Colonic mucosa (tissue), 4 donors: ENCODE results near the gene PRSS53. TPM values are rescaled to one million over a fixed set of nuclear protein-coding genes. Genes with fewer than 3 reads are reported as not detected.

Experiments
- DNase-seq: peaks from one replicate; pipeline ENCODE4 v3.0.0-alpha.2; 2020
- H3K27ac ChIP-seq: fragments of 200-600 bp; one replicate; pipeline ENCODE4 v1.8.0; 2021
- H3K27me3 ChIP-seq: fragments of 200-600 bp; one replicate; pipeline ENCODE4 v1.8.0; 2021
- H3K36me3 ChIP-seq: fragments of 200-600 bp; one replicate; pipeline ENCODE4 v1.8.0; 2021
- H3K4me1 ChIP-seq: fragments of 200-600 bp; one replicate; pipeline ENCODE4 v1.8.0; 2021; ENCODE audit warnings: mild to moderate bottlenecking
- H3K4me3 ChIP-seq: fragments of 200-600 bp; one replicate; pipeline ENCODE4 v1.8.0; 2021
- H3K9ac ChIP-seq, 2 donors: one replicate each; pipeline ENCODE4 v1.7.0; 2013; ENCODE audit warnings: control low read depth in 2 of 2, low read depth in 2 of 2, low read length in 2 of 2
- H3K9me3 ChIP-seq: fragments of 200-600 bp; one replicate; pipeline ENCODE4 v1.8.0; 2021
- intact Hi-C: fragments of 100-400 bp; cut with DNase I; formaldehyde crosslinking; loops from one replicate; pipeline ENCODE4 v1.14.1; 2022
- total RNA-seq, 2 donors: library from RNA; stranded (reverse); fragmentation: NEBNext Ultra II Directional in 1 of 2; extraction: Animal tissue kit (Norgen Biotek cat#: 25700) in 1 of 2; gene quantifications; one replicate each; pipeline ENCODE4 v1.2.1, GENCODE V29; 2021
- TF ChIP-seq, protein P1 (sequence below): fragments of 200-600 bp; IDR thresholded peaks from one replicate; pipeline ENCODE4 v1.8.0; 2022; ENCODE audit warnings: antibody characterized with exemption, mild to moderate bottlenecking
- donor health status: healthy.
- donor health status: DM: no; HTN: no; CAD: no.
- donor health status: DM: no; HTN: no; CAD: no.

Gene PRSS53
- total RNA-seq, 2 donors from 2014 or later = 0.77 to 2.6 TPM

DNA sequence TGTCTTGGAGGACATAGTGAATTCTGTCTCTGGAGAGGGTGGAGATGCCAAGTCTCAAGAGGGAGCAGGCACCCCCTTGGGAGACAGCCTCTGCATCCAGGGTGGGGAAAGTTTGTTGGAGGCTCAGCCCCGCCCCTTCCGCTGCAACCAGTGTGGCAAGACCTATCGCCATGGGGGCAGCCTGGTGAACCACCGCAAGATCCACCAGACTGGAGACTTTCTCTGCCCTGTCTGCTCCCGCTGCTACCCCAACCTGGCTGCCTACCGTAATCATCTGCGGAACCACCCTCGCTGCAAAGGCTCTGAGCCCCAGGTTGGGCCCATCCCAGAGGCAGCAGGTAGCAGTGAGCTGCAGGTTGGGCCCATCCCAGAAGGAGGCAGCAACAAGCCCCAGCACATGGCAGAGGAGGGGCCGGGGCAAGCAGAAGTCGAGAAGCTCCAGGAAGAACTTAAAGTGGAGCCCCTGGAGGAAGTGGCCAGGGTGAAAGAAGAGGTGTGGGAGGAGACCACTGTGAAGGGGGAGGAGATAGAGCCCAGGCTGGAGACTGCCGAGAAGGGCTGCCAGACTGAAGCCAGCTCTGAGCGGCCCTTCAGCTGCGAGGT, 9.3 kb downstream of the PRSS53 start:
- intact Hi-C loops = no loop called here
- H3K9me3 ChIP-seq = no peaks in the 10 kb centered on the region
- peaks cover 8% of the 10 kb centered on the region for H3K4me1 ChIP-seq
- H3K4me3 ChIP-seq = no peak overlapping the region
- TF ChIP-seq, protein P1, sequence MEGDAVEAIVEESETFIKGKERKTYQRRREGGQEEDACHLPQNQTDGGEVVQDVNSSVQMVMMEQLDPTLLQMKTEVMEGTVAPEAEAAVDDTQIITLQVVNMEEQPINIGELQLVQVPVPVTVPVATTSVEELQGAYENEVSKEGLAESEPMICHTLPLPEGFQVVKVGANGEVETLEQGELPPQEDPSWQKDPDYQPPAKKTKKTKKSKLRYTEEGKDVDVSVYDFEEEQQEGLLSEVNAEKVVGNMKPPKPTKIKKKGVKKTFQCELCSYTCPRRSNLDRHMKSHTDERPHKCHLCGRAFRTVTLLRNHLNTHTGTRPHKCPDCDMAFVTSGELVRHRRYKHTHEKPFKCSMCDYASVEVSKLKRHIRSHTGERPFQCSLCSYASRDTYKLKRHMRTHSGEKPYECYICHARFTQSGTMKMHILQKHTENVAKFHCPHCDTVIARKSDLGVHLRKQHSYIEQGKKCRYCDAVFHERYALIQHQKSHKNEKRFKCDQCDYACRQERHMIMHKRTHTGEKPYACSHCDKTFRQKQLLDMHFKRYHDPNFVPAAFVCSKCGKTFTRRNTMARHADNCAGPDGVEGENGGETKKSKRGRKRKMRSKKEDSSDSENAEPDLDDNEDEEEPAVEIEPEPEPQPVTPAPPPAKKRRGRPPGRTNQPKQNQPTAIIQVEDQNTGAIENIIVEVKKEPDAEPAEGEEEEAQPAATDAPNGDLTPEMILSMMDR = no peak
- peaks cover 12% of the 10 kb centered on the region for H3K36me3 ChIP-seq
- H3K27ac ChIP-seq = no peak overlapping the region
- no peak for DNase-seq
- no peaks in the 10 kb centered on the region for H3K27me3 ChIP-seq
- no peak overlapping the region for H3K9ac ChIP-seq

DNA sequence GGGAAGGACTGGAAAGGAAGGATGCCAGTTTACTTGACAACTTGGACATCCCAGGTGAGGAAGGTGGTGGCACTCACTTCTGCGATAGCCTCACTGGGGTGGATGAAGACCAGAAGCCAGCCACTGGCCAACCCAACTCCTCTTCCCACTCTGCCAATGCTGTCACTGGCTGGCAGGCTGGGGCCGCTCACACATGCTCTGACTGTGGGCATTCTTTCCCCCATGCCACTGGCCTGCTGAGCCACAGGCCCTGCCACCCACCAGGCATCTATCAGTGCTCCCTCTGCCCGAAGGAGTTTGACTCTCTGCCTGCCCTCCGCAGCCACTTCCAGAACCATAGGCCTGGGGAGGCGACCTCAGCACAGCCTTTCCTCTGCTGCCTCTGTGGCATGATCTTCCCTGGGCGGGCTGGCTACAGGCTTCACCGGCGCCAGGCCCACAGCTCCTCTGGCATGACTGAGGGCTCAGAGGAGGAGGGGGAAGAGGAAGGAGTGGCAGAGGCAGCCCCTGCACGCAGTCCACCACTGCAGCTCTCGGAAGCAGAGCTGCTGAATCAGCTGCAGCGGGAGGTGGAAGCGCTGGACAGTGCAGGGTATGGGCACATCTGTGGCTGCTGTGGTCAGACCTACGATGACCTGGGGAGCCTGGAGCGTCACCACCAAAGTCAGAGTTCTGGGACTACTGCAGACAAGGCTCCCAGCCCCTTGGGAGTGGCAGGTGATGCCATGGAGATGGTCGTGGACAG, 10.0 kb downstream of the PRSS53 start:
- no peaks in the 10 kb centered on the region for H3K27me3 ChIP-seq
- no peak overlapping the region for H3K27ac ChIP-seq
- TF ChIP-seq, protein P1 = no peak
- intact Hi-C loops = no loop called here
- H3K36me3 ChIP-seq = peaks cover 12% of the 10 kb centered on the region
- no peak overlapping the region for H3K9ac ChIP-seq
- peaks cover 8% of the 10 kb centered on the region for H3K4me1 ChIP-seq
- H3K4me3 ChIP-seq = no peak overlapping the region
- no peak for DNase-seq
- H3K9me3 ChIP-seq = no peaks in the 10 kb centered on the region

DNA sequence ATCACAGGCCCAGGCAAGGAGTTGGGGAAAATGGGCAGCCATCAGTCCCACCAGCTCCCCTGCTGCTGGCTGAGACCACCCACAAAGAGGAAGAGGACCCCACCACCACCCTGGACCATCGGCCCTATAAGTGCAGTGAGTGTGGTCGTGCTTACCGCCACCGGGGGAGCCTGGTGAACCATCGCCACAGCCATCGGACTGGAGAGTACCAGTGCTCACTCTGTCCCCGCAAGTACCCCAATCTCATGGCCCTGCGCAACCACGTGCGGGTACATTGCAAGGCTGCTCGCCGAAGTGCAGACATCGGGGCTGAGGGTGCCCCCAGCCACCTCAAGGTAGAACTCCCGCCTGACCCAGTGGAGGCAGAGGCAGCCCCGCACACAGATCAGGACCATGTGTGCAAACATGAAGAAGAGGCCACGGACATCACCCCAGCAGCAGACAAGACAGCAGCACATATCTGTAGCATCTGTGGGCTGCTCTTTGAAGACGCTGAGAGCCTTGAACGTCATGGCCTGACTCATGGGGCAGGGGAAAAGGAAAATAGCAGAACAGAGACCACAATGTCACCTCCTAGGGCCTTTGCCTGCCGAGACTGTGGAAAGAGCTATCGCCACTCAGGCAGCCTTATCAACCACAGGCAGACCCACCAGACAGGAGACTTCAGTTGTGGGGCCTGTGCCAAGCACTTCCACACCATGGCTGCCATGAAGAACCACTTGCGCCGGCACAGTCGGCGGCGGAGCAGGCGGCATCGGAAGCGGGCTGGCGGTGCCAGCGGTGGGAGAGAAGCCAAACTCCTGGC, 10.9 kb downstream of the PRSS53 start:
- peaks cover 12% of the 10 kb centered on the region for H3K36me3 ChIP-seq
- no peak overlapping the region for H3K27ac ChIP-seq
- no peak for DNase-seq
- TF ChIP-seq, protein P1 = no peak
- intact Hi-C loops = no loop called here
- H3K9ac ChIP-seq = no peak overlapping the region
- H3K4me1 ChIP-seq = peaks cover 8% of the 10 kb centered on the region
- H3K9me3 ChIP-seq = no peaks in the 10 kb centered on the region
- no peaks in the 10 kb centered on the region for H3K27me3 ChIP-seq
- no peak overlapping the region for H3K4me3 ChIP-seq

DNA sequence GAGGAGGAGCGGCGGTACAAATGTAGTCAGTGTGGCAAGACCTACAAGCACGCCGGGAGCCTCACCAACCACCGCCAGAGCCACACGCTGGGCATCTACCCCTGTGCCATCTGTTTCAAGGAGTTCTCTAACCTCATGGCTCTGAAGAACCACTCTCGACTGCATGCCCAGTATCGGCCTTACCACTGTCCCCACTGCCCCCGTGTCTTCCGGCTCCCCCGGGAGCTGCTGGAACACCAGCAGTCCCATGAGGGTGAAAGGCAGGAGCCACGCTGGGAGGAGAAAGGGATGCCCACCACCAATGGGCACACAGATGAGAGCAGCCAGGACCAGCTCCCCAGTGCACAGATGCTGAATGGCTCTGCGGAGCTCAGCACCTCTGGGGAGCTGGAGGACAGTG, 11.7 kb downstream of the PRSS53 start:
- peaks cover 12% of the 10 kb centered on the region for H3K36me3 ChIP-seq
- H3K9ac ChIP-seq = no peak overlapping the region
- no peaks in the 10 kb centered on the region for H3K9me3 ChIP-seq
- DNase-seq = no peak
- TF ChIP-seq, protein P1 = no peak
- H3K4me3 ChIP-seq = no peak overlapping the region
- H3K27me3 ChIP-seq = no peaks in the 10 kb centered on the region
- peaks cover 12% of the 10 kb centered on the region for H3K4me1 ChIP-seq
- intact Hi-C loops = no loop called here
- H3K27ac ChIP-seq = no peak overlapping the region

DNA sequence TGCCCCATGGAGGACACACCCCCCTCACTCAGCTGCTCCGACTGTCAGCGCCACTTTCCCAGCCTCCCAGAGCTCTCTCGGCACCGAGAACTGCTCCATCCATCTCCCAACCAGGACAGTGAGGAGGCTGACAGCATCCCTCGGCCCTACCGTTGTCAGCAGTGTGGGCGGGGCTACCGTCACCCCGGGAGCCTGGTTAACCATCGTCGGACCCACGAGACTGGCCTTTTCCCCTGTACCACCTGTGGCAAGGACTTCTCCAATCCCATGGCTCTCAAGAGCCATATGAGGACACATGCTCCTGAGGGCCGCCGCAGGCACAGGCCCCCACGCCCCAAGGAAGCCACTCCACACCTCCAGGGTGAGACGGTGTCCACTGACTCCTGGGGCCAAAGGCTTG, 12.4 kb downstream of the PRSS53 start:
- no peak overlapping the region for H3K27ac ChIP-seq

More for the DNA sequence above, 12.4 kb downstream of the PRSS53 start:
- TF ChIP-seq, protein P1 = no peak
- intact Hi-C loops = no loop called here
- H3K27me3 ChIP-seq = no peaks in the 10 kb centered on the region
- H3K9me3 ChIP-seq = no peaks in the 10 kb centered on the region
- H3K4me3 ChIP-seq = no peak overlapping the region
- H3K4me1 ChIP-seq = peaks cover 15% of the 10 kb centered on the region
- H3K36me3 ChIP-seq = peaks cover 12% of the 10 kb centered on the region
- no peak overlapping the region for H3K9ac ChIP-seq
- no peak for DNase-seq
